ENCODE measurements around the gene ZFYVE26.

DNA sequence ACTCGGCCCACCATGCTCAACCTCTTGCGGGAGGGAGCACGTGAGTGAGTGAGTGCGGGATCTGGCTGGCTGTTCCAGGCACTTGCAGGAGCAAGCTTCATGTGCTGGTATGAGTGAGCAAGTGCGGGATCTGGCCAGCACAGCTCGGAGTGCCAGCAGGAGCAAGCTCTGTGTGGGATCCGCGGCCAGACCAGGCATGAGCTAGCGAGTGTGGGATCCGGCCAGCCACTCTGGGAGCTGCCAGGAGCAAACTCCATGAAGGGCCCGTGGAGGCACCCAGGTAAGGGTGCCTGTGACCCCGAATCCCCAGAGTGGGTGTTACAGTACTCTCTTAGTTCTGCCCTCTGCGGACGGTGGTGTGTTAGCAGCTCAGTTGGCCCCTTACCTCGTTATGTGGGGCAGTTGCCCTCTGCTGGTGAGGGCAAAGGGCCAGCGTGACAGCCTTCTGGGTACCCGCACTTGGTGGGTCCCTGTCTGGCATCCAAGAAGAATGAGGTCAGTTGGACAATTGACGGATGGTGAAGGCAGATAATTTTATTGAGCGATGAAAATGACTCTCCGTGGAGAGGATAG is 41.5 kb upstream of the ZFYVE26 start:
- no peak for TF ChIP-seq ZNF175 (tag by site-specific recombination; IDR thresholded peaks at IDR 0.05)
- TF ChIP-seq ZNF341 (tag by site-specific recombination; IDR thresholded peaks at IDR 0.05; ENCODE audit: low read depth), result no peak
- TF ChIP-seq, protein P1, sequence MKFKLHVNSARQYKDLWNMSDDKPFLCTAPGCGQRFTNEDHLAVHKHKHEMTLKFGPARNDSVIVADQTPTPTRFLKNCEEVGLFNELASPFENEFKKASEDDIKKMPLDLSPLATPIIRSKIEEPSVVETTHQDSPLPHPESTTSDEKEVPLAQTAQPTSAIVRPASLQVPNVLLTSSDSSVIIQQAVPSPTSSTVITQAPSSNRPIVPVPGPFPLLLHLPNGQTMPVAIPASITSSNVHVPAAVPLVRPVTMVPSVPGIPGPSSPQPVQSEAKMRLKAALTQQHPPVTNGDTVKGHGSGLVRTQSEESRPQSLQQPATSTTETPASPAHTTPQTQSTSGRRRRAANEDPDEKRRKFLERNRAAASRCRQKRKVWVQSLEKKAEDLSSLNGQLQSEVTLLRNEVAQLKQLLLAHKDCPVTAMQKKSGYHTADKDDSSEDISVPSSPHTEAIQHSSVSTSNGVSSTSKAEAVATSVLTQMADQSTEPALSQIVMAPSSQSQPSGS (tag by site-specific recombination; IDR thresholded peaks at IDR 0.05; ENCODE audit: low read depth), result no peak
- TF ChIP-seq, protein P2, sequence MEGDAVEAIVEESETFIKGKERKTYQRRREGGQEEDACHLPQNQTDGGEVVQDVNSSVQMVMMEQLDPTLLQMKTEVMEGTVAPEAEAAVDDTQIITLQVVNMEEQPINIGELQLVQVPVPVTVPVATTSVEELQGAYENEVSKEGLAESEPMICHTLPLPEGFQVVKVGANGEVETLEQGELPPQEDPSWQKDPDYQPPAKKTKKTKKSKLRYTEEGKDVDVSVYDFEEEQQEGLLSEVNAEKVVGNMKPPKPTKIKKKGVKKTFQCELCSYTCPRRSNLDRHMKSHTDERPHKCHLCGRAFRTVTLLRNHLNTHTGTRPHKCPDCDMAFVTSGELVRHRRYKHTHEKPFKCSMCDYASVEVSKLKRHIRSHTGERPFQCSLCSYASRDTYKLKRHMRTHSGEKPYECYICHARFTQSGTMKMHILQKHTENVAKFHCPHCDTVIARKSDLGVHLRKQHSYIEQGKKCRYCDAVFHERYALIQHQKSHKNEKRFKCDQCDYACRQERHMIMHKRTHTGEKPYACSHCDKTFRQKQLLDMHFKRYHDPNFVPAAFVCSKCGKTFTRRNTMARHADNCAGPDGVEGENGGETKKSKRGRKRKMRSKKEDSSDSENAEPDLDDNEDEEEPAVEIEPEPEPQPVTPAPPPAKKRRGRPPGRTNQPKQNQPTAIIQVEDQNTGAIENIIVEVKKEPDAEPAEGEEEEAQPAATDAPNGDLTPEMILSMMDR (tag by site-specific recombination; IDR thresholded peaks at IDR 0.05), result no peak
- TF ChIP-seq ZNF274 (IDR thresholded peaks at IDR 0.05; ENCODE audit: low read length), result no peak
- TF ChIP-seq ZNF274 (tag by site-specific recombination; IDR thresholded peaks at IDR 0.05; ENCODE audit: borderline replicate concordance), result no peak
- no peak for TF ChIP-seq ZBTB17 (tag by site-specific recombination; IDR thresholded peaks at IDR 0.05)
- no peak for TF ChIP-seq ZNF555 (tag by site-specific recombination; conservative IDR thresholded peaks at IDR 0.05)
- TF ChIP-seq, protein P3, sequence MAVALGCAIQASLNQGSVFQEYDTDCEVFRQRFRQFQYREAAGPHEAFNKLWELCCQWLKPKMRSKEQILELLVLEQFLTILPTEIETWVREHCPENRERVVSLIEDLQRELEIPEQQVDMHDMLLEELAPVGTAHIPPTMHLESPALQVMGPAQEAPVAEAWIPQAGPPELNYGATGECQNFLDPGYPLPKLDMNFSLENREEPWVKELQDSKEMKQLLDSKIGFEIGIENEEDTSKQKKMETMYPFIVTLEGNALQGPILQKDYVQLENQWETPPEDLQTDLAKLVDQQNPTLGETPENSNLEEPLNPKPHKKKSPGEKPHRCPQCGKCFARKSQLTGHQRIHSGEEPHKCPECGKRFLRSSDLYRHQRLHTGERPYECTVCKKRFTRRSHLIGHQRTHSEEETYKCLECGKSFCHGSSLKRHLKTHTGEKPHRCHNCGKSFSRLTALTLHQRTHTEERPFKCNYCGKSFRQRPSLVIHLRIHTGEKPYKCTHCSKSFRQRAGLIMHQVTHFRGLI (tag by site-specific recombination; IDR thresholded peaks at IDR 0.05), result no peak
- TF ChIP-seq, protein P4, sequence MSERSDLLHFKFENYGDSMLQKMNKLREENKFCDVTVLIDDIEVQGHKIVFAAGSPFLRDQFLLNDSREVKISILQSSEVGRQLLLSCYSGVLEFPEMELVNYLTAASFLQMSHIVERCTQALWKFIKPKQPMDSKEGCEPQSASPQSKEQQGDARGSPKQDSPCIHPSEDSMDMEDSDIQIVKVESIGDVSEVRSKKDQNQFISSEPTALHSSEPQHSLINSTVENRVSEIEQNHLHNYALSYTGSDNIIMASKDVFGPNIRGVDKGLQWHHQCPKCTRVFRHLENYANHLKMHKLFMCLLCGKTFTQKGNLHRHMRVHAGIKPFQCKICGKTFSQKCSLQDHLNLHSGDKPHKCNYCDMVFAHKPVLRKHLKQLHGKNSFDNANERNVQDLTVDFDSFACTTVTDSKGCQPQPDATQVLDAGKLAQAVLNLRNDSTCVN (tag by site-specific recombination; optimal IDR thresholded peaks at IDR 0.05), result no peak
- no peak for TF ChIP-seq ZNF768 (tag by site-specific recombination; IDR thresholded peaks at IDR 0.05)
- TF ChIP-seq GLI4 (tag by site-specific recombination; IDR thresholded peaks at IDR 0.05), result no peak
- TF ChIP-seq TCF7L2 (IDR thresholded peaks at IDR 0.05; ENCODE audit: borderline replicate concordance, low read depth, low read length), result no peak
